Midbrain (tissue), 1 donor: Measurements from ENCODE around the gene PGAP6.
"Not testable (repeated sequence)": the region's sequence is repeated elsewhere in the genome, so short reads cannot be mapped to it uniquely, and the experiment has no call there.

Experiments used
- DNase-seq: peaks from one replicate; lab custom pipeline; 2025; lab: John Stamatoyannopoulos, UW

PGAP6 gene

DNA sequence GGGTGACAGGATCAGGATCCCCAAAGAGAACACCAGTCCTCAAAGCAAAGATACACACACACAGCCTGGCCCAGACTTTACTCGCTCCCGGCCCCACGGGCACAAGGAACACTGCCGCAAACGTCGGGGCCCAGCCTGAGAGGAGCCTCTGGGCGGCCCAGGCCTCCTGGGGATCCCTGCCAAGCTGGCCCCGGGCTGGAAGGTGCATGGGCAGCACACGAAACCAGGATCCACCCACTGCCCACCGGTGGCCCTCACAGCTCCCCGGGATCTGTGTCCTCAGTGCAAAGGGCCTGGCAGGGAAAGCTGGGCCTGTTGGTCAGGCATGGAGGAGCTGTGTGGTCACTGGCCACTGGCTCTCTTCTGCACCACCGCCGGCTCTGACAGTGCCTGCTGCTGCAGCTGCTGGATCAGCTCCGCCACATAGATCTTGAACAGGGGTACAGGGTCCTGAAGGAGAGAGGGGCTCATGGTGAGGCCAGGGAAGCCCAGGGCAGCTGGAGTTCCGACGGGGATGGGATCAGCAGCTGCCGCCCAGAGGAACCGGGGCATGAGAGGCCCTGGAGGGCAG, 14.4 kb downstream of the PGAP6 start:
- no peak for DNase-seq

DNA sequence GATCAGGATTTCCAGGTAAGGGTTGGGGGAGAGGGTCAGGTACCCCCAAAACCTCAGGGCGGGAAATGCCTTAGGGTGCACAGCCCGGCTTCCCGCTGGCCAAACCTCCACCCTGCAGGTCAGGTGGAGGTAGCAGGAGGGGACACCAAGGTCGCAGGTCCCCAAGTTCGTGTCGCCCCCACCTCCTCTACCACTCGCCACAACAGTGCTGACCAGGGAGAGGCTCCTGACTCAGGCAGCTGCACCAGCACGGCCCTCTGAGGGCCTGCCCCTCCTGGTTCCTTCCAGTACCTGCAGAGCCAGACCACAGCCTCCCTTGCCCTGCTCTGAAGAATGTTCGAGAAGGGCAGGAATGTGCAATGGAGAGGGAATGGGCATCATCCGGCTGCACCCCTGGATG, 15.3 kb downstream of the PGAP6 start:
- no peak for DNase-seq

DNA sequence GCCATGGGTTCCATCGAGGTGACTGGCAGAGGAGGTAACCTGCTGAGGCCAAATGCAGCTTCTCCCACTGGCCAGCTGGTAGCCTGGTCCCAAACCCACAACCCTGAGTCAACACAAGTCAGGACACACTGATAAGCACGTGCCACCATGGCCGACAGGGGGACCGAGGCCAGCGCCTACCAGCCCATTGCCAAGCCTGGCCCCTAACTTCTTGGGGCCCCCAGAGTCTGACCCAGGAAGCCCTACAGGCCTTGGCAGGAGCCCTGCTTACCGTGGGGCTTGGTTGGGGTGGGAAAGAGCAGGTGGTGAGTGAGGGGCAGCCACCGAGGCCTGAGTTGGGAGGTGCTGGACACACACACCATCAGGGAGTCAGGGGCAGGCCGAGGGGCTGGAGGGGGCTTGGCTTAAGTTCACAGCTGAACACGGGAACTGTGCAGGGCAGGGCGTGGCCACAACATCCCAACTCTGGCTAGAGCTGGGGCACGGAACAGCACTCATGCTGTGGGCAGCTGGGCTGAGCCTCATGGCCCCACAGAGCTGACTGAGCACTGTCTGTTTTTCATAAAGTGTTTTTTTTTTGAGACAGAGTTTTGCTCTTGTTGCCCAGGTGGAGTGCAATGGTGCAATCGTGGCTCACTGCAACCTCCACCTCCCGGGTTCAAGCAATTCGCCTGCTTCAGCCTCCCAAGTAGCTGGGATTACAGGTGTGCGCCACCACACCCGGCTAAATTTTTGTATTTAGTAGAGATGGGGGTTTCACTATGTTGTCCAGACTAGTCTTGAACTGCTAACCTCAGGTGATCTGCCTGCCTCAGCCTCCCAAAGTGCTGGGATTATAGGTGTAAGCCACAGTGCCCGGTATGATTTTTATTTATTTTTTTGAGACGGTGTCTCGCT, 16.9 kb downstream of the PGAP6 start:
- DNase-seq: no peak

DNA sequence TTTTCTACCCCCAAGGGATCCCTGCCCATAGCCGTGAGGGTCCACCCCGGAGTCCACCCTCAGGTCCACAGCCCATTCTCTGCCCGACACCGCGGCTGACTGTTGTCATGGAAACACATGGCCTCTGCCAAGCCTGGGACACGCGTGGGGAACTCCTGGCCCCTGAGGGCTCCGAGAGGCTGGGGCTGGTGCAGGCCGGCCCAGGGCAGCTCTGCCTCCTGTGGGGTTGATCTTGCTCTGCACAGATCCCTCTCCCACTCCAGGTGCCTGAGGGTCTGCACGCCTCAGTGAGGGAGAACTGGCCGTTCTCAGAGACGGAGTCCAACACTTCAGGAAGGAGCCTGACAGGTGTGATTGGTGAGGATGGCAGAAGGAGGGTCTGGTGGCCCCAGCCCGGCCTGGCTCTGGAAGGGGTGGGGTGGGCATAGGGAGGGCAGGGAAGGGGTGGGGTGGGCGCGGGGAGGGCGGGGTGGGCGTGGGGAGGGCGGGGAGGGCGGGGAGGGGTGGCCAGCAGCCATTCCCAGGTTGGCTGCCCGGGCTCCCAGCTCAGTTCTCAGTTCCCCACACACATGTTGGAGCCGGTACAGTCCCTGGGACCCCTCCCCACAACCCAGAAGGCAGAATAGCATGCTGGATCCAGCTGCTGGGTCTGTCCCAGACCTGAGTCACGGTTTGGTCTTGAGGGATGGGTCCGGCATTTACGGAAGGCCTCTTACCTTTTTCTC, 17.9 kb downstream of the PGAP6 start:
- no peak for DNase-seq

DNA sequence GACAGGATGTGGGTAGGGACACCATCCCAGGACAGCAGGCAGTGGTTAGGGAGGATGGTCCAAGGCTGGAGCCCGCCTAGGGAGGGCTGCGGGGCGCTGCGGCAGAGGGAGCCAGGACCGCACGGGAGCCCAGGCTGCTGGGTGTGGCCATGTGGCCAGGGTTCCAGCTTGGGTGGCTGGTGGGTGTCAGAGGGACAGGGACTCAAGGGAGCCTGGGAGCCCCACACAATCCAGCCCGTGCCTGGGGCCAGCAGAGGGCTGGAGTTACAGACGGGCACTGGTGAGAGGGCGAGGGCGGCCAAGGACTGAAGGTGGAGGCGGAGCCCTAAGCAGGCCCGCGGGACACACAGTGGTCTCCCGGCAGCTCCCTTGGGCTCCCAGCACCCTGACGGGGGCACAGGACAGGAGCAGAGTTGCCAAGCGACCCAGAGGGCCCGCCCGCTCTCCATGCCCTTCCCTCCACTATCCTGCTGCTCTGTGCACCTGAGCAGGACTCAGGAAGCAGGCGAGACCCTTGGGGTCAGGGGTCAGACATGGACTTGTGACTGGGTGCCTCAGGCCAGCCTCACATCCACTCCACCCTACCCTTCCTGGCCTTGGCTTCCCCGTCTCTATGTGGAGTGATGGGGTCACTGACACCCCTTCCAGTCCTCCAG, 18.5 kb downstream of the PGAP6 start:
- no peak for DNase-seq

DNA sequence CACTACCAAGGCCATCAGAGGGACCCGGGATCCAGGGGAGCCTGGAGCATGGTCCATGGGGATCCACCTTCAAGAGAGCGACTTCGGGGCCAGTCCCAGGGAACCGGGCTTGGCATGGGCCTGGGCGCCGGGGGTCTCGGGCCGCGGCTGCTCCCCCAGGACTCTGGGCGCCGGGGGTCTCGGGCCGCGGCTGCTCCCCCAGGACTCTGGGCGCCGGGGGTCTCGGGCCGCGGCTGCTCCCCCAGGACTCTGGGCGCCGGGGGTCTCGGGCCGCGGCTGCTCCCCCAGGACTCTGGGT, 19.1 kb downstream of the PGAP6 start:
- DNase-seq: not testable (repeated sequence)

DNA sequence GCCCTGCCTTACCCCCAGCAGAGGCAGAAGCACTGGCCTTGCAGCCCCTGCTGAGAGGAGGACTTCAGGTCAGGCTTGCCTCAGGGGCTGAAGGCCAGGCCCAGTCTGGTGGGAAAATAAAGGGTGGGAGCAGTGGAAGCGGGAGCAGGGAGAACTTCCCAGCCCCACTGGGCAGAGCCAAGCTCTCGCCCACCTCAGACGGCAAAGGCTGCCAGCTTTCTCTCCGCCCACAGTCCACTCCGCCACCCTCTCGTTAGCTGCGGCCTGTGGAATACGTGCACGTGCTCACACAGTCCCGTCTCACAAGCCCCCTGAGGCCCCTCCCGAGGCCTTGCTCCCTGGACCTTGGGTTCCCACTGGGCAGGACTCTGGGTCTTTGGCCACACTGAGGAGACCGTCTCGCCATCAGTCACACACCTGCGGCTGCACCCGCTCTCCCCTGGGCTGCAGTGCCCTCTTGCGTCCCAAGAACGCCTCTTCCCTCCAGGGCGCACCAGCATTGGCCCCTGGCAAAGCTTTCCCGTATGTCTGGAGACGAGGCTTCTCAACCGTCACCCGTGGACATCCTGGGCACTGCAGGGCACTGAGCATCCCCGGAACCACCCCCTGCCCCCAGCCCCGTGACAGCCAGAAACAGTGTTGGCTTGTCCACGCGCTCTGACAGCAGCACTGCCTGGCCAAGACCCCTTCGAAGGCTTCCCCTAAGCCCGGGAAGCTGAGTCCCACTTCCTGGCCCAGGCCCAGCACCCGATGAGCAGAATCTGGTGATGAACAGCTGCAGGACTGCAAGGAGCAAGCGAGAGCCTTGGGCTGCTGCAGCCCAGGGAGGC, 19.7 kb downstream of the PGAP6 start:
- peak; percentile 66 for DNase-seq

DNA sequence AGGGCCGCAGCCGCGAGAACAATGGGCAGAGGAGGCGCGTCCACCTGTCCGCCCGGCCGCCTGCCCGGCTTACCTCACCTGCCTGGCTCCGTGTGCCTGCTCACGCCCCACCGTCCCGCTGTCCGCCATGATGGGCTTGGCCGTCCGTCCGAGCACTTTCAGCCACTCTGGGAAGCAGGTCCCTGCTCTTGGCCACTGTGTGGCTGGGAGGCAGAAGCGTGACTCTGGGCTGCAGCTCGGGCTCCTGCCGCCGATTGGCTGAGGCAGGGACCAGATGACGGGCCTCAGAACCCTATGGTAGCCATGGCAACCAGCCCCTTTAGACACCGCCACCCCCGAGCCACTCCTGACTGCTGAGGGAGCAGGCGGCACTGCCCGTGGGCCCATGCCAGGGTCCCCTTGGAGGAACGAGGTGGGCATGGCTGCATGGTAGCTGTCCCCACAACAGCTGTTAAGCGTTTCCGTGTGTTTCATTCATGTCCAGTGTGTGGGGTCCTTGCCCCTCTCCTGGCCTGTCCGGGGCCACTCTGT, 20.4 kb downstream of the PGAP6 start:
- peak; percentile 12 for DNase-seq

DNA sequence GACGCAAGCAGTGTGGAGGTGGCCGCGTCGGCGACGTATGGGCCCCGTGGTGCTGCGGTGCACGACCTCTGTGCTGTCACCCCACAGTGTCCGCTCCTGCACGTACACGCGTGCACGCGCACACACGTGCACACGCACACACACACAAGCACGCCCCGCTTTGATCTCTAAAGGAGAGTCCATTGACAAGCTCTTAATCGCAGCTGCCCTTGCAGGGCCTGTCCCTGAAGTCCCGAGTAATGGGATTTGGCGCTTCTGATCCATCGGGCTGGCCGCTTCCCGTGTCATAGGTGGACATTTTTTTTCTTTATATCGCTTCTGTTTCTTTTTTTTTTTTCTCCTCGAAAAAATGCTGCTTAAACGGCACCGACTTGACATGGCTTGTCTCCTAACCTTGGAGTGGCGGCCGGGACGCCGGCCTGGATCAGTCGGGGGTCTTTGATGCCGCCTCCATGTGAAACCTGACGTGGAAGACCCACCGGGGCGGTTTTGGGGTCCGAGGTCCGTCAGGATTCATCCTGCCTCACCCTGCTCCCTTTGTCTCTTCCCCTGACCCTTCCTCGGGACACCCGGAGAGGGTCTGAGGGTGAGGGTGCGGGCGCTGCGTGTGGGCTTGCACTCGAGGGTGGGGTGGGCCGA, 21.0 kb downstream of the PGAP6 start:
- no peak for DNase-seq

DNA sequence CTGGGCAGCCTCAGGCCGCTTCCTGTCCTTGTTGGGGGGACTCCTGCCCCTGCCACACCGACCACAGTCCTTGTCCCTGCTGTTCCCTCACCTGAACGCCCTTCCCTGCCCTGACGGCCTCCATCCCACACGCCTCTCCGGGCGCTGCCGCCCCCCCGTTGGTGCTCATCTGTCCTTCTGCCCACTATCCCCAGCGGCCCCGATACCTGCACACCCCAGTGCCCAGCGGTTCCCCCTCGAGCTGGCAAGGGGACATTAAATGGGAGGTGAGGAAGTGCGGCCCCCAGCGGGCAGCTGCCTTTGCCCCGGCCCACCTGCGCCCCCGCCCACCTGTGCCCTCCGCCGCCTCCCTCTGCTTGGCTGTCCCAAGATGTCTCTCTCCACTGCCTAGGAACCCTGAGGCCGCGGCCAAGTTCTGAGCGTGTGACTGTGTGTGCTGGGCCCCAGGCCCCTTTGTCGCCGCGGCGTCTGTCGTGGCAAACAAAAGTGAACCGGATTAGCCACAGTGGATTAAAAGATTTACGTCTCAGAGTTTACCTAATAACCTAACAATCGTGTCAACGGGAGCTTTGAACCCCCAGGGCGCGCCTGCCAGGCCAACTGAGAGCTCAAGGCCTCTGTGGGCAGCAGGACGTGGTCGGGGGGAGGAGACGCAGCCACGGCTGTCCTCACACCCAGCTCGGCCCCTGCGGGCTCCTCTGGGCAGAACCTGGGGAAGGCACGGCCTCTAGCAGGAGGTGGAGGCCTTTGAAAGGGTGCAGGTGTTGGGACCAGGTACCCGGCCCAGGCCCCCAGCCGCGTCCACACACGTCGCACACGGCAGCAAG, 21.7 kb downstream of the PGAP6 start:
- no peak for DNase-seq

DNA sequence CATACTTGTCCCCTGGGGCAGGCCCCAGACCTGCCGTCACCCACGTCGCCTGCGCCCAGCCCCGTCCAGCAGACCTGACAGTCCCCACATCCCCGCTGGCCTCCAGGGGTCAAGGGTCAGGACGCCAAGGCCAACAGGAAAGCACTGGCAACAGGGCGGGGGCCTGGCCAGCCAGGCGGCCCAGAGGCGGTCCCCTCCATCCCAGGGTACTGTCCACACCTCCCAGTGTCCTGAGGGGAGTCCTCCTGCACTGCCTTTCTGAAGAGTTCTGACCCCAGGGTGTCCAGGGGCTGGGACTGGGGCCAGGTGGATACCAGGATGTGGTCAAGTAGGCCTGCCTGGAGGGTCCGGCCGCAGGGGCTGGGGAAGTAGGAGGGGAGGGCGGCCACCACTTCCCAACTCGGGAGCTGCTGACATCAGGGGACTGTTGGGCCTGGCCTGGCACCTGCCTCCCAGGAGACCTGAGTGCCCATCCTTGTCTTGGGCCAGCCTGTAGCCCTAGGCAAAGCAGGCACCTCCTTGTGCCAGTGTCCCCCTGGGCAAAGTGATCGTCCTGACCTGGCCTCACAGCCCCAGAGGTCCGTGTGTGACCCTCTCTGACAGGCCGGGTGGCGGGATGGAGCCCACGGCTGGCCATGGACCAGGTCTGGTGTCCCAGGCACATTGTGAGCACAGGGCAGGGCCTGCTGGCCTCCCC, 22.6 kb downstream of the PGAP6 start:
- no peak for DNase-seq

DNA sequence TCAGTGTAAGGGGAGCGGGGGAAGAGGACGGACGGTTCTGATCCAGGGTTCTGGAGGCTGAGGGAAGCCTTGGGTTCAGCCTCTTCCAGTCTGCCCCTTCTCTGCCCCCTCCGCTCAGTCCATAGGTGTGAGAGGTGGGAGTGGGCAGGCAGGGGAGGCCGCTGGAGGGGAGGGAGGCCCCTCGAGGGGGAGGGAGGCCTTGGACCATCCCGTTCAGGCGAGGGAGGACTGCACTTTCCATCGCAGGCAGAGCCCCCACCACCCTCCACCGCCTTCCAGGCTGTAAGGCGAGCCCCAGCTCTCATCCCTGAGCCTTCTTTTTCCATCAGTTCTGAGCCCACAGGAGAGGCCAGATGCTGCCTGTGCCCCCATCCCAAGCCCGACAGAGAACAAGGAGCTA, 25.0 kb downstream of the PGAP6 start:
- DNase-seq: no peak

DNA sequence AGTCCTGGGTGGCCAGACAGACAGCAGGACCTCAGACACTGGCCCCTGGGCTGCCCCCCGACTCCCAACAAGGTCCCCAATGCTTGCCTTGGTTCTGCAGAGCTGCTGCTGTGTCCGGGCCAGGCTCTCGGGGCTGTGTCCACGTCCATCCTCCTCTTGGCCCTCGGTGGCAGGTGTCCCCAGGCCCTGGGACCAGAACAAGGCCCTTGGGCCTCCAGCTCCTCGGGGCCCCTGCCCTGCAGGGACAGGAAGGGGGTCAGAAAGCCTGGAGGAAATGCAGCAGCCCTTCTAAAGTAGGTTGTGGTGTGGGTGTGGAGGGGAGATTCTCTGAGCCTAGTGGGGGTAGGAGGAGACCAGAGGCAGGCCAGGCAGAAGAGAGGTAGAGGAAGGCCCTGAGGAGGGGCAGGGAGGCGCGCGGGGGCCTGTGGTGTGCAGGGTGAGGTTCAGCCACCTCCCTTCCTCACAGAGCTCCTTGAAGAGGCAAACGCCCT, 26.8 kb downstream of the PGAP6 start:
- DNase-seq: no peak

DNA sequence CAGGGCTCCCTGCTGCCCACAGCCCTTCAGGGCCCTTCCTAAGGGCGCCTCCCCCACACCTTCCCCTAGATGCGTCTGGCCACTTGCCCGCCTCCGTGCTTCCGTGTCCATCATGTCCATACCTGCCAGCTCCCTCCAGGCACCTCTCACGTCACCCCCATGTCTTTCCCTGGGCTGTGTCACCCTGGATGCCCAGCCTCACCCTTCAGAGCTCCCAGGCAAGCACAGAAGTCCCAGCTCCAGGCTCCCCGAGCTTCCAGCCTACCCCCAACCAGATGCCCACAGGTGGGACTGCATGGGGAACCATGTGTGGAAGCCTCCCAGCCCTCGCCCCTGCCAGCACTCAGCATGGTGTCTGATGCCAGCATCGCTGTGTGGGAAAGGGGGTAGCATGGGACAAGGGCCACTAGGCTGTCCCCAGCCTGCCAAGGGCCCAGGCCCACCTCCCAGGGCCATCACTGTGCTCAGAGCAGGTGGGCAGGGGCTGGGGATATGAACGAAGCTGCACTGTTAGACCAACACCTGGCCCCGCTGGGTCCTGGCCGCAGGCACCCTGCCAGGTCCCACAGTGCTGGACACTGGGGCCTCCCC, 27.4 kb downstream of the PGAP6 start:
- DNase-seq: no peak

DNA sequence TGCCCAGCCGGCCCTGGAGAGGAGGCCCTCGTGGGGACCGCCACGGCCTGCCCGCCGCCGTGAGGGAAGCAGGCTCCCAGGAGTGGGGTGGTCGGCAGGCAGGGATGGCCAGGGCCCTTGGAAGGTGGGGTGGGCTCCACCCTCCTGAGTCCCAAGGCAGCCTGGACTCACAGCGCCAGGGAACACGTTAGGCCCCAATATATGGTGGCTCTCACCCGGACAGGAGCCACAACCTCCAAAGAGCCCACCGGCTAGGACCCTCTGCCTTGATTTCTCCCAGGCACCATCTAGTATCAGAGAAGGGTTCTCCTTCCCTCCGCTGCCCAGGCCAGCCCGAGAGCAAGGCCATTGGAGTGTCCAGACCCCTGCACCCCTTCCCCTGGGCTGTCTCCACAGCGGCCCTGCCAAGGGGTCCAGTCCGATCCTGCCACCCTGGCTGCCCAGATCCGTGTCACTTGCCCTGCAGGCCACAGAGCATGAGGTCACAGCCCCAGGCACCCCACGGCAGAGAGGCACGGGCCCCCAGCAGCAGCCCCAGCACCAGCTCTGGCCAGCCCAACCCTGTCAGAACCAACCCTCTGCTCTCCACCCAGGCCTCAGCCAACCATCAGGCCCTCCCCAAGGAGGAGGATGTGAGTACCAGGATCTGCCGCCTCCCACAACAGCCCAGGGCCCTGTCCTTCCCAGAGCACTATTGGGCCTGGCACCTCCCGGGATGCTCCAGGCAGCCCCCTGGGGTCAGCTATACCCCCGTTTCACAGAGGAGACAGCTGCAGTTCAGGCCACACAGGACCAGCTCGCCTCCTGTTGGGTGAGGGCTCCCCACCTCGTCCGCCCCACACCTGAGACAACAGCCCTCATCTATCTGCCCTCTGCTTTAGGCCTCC, 28.1 kb downstream of the PGAP6 start:
- DNase-seq: no peak

DNA sequence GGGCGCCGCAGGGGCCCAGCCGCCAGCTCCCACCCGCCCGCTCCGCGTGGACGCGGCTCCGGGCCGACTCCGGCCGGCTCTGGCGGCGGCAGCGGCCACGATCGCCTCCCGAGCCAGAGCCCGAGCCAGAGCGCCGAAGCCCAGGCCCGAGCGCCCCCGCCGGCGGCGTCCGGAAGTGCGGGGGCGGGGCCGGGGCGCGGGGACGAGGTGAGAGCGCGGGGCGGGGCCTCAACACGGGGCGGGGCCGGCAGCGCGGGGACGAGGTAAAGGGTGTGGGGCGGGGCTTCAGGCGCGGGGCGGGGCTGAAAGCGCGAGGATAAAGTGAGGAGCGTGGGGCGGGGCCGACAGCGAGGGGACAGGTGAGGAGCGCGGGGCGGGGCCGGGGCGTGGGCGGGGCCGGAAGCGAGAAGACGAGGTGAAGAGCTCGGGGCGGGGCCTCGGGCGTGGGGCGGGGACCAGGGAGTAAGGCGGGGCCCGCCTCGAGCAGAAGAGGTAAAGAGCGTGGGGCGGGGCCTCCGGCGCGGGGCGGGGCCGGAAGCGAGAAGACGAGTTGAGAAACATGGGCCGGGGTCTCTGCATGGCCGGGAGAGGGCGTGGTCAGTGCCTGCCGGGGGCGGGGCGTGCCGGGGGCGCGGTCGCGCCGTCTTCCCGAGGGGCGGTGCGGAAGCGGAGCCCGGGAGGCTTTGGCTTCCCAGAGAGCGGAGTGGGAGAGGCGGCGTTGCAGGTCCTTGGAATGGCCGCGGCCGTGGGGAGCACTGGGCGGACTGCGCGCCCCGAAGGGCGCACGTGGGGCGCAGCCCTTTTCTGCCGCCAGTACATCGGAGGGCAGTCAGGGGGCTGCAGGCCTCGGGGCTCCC, 29.0 kb downstream of the PGAP6 start, which contains the start of gene AXIN1:
TSS of gene AXIN1 (minus strand) at position 177 of the 857 bp plus-strand sequence. CDS start 5,698 bp downstream, outside the sequence.
- peak; percentile 85 for DNase-seq
